ENCODE data around the gene MAP3K20. TPM values are rescaled to one million over a fixed set of nuclear protein-coding genes. Genes with fewer than 3 reads are reported as not detected.
"Not testable (repeated sequence)": the region's sequence is repeated elsewhere in the genome, so short reads cannot be mapped to it uniquely, and the experiment has no call there.

MAP3K20 gene
- total RNA-seq, 1 donor from 2014 or later, result 466 TPM

- Histone ChIP-seq H3K27me3 (ENCODE audit: low read depth) (no peaks in the 10 kb centered on the region), H3K9me3 (replicated peaks) (no peaks in the 10 kb centered on the region), H3K4me1 (peaks cover 70% of the 10 kb centered on the region), H3K4me3 (no peak overlapping the region), H3K36me3 (peaks cover 11% of the 10 kb centered on the region), H3K27ac (replicated peaks) (peak overlapping the region; percentile 77)
- DNase-seq, result no peak
- no peak for TF ChIP-seq CTCF (IDR thresholded peaks at IDR 0.05; ENCODE audit: borderline replicate concordance)
- intact Hi-C loops (cut with micrococcal nuclease), result no loop called here
Measured at GRCh38 chr2:173119069-173119807, 43.6 kb downstream of the MAP3K20 start.

- Histone ChIP-seq H3K36me3 (peaks cover 11% of the 10 kb centered on the region), H3K9me3 (replicated peaks) (no peaks in the 10 kb centered on the region), H3K27me3 (ENCODE audit: low read depth) (no peaks in the 10 kb centered on the region), H3K4me3 (no peak overlapping the region), H3K27ac (replicated peaks) (peak overlapping the region; percentile 77), H3K4me1 (peaks cover 75% of the 10 kb centered on the region)
- TF ChIP-seq CTCF (IDR thresholded peaks at IDR 0.05; ENCODE audit: borderline replicate concordance), result no peak
- DNase-seq, result no peak
- intact Hi-C loops (cut with micrococcal nuclease), result no loop called here
Measured at GRCh38 chr2:173119944-173120343, 44.3 kb downstream of the MAP3K20 start.

- H3K9me3 ChIP-seq (replicated peaks), result no peaks in the 10 kb centered on the region
- peaks cover 11% of the 10 kb centered on the region for H3K36me3 ChIP-seq
- DNase-seq, result no peak
- H3K4me1 ChIP-seq, result peaks cover 71% of the 10 kb centered on the region
- H3K4me3 ChIP-seq, result no peak overlapping the region
- intact Hi-C loops (cut with micrococcal nuclease), result no loop called here
- no peak overlapping the region for H3K27ac ChIP-seq (replicated peaks)
- no peak for TF ChIP-seq CTCF (IDR thresholded peaks at IDR 0.05; ENCODE audit: borderline replicate concordance)
- no peaks in the 10 kb centered on the region for H3K27me3 ChIP-seq (ENCODE audit: low read depth)
Measured at GRCh38 chr2:173122936-173123335, 47.3 kb downstream of the MAP3K20 start.

- H3K4me1 ChIP-seq, result peaks cover 62% of the 10 kb centered on the region
- H3K27ac ChIP-seq (replicated peaks), result peak overlapping the region; percentile 48
Measured at GRCh38 chr2:173124441-173124840, 48.8 kb downstream of the MAP3K20 start.

GRCh38 chr2:173126819-173127218 lies 51.2 kb downstream of the MAP3K20 start:
- H3K4me3 ChIP-seq, result no peak overlapping the region
- DNase-seq, result no peak
- H3K27ac ChIP-seq (replicated peaks), result no peak overlapping the region
- H3K36me3 ChIP-seq, result peaks cover 7% of the 10 kb centered on the region
- peaks cover 70% of the 10 kb centered on the region for H3K4me1 ChIP-seq
- no peak for TF ChIP-seq CTCF (IDR thresholded peaks at IDR 0.05; ENCODE audit: borderline replicate concordance)
- intact Hi-C loops (cut with micrococcal nuclease), result no loop called here
- H3K9me3 ChIP-seq (replicated peaks), result no peaks in the 10 kb centered on the region
- H3K27me3 ChIP-seq (ENCODE audit: low read depth), result no peaks in the 10 kb centered on the region

More at GRCh38 chr2:173124441-173124840, 48.8 kb downstream of the MAP3K20 start:
- intact Hi-C loops (cut with micrococcal nuclease), result no loop called here
- Histone ChIP-seq H3K4me3 (no peak overlapping the region), H3K36me3 (peaks cover 11% of the 10 kb centered on the region), H3K27me3 (ENCODE audit: low read depth) (no peaks in the 10 kb centered on the region), H3K9me3 (replicated peaks) (no peaks in the 10 kb centered on the region)
- TF ChIP-seq CTCF (IDR thresholded peaks at IDR 0.05; ENCODE audit: borderline replicate concordance), result no peak
- DNase-seq, result no peak

- peaks cover 70% of the 10 kb centered on the region for H3K4me1 ChIP-seq
- H3K9me3 ChIP-seq (replicated peaks); H3K27ac ChIP-seq (replicated peaks); intact Hi-C loops (cut with micrococcal nuclease); H3K4me3 ChIP-seq; H3K36me3 ChIP-seq; DNase-seq; H3K27me3 ChIP-seq (ENCODE audit: low read depth): not testable (repeated sequence)
Measured at GRCh38 chr2:173128132-173128531, 52.5 kb downstream of the MAP3K20 start.
